K562 (cell line): ENCODE measurements around the gene ARMC9. TPM values are rescaled to one million over a fixed set of nuclear protein-coding genes. Genes with fewer than 3 reads are reported as not detected.
"Not testable (repeated sequence)": the region's sequence is repeated elsewhere in the genome, so short reads cannot be mapped to it uniquely, and the experiment has no call there.

Experiments
- ATAC-seq: fragments of 200-7000 bp; cut with Tn5 transposase; 3 replicates; pipeline ENCODE4 v1.9.1; 2020; ENCODE audit warnings: moderate library complexity
- BruUV-seq: library from RNA; stranded (reverse); fragments of 400-500 nt; replicated peaks from 2 replicates; lab custom pipeline; 2021; lab: Mats Ljungman, UMichigan
- CTCF ChIA-PET: fragments of 300-600 bp; formaldehyde crosslinking; extraction: SDS; loops from one replicate; lab custom pipeline; 2021; ENCODE audit warnings: low intra/inter-chr PET ratio; lab: Yijun Ruan, JAX
- POLR2A ChIA-PET: fragments of 300-600, 350-650 bp; sonication (Branson Sonifier 250); formaldehyde crosslinking; extraction: SDS; loops from one replicate; lab custom pipeline; 2021; ENCODE audit warnings: antibody characterized with exemption, inconsistent platforms; lab: Yijun Ruan, JAX
- DNase-seq, 4 experiments: peaks; one replicate each; pipeline versions ENCODE4 v3.0.0 to v3.0.0-alpha.2; 2011 to 2018; ENCODE audit warnings: low spot score in 3 of 4, mixed read lengths in 3 of 4; ENCODE audit errors: extremely low read depth in 1 of 4
- FAIRE-seq: peaks from 2 replicates; lab custom pipeline; 2011; peaks lifted over from hg19 to GRCh38; lab: Jason Lieb, UNC
- H2AFZ ChIP-seq: 2 replicates; pipeline ENCODE4 v1.6.0; 2011; ENCODE audit warnings: low read depth, low read length, control low read depth, inconsistent platforms
- H3K27ac ChIP-seq: fragments of 200-600 bp; 3 replicates; pipeline ENCODE4 v1.8.0; 2011; ENCODE audit warnings: low read depth, mild to moderate bottlenecking, control low read depth, inconsistent platforms, low read length, moderate library complexity, mixed read lengths; ENCODE audit errors: extremely low read depth
- H3K27me3 ChIP-seq, 2 experiments: fragments of 300-600 bp in 1 of 2; 2 replicates in 1 of 2; 3 replicates in 1 of 2; pipeline versions ENCODE4 v1.6.0 to v1.8.0; 2011; ENCODE audit warnings: inconsistent platforms in 2 of 2, low read length in 2 of 2, mild to moderate bottlenecking in 1 of 2, mixed read lengths in 1 of 2, moderate library complexity in 1 of 2; ENCODE audit not compliant: control insufficient read depth in 2 of 2, insufficient read depth in 2 of 2
- H3K36me3 ChIP-seq: fragments of 300-600 bp; 3 replicates; pipeline ENCODE4 v1.8.0; 2011; ENCODE audit warnings: mild to moderate bottlenecking, low read length, inconsistent platforms; ENCODE audit not compliant: control insufficient read depth, insufficient read depth
- H3K4me1 ChIP-seq, 2 experiments: fragments of 200-600 bp in 1 of 2; replicated peaks in 1 of 2; 2 replicates in 1 of 2; 3 replicates in 1 of 2; pipeline versions ENCODE4 v1.5.1 to v1.8.0; 2011; ENCODE audit warnings: inconsistent platforms in 2 of 2, low read length in 2 of 2, mild to moderate bottlenecking in 1 of 2, mixed read lengths in 1 of 2, moderate library complexity in 1 of 2; ENCODE audit not compliant: control insufficient read depth in 2 of 2, insufficient read depth in 2 of 2
- H3K4me2 ChIP-seq: 2 replicates; pipeline ENCODE4 v1.6.1; 2011; ENCODE audit warnings: low read length, control low read depth, inconsistent platforms, mixed read lengths; ENCODE audit not compliant: insufficient read depth
- H3K4me3 ChIP-seq: fragments of 200-600 bp; sonication (generic), shearing (Covaris generic); 2 replicates; pipeline ENCODE4 v1.5.1; 2016; ENCODE audit warnings: control low read depth, inconsistent platforms
- H3K79me2 ChIP-seq: fragments of 200-600 bp; 3 replicates; pipeline ENCODE4 v1.8.0; 2011; ENCODE audit warnings: low read length, inconsistent platforms; ENCODE audit not compliant: control insufficient read depth, insufficient read depth
- H3K9ac ChIP-seq, 2 experiments: 2 replicates each; pipeline versions ENCODE4 v1.6.0 to v1.6.1; 2011; ENCODE audit warnings: low read depth in 2 of 2, low read length in 2 of 2, control low read depth in 1 of 2, inconsistent platforms in 1 of 2, mild to moderate bottlenecking in 1 of 2, mixed read lengths in 1 of 2; ENCODE audit not compliant: insufficient read depth in 1 of 2
- H3K9me1 ChIP-seq: one replicate; pipeline ENCODE4 v1.6.0; 2011; ENCODE audit warnings: inconsistent platforms, mild to moderate bottlenecking, low read length, moderate library complexity; ENCODE audit not compliant: control insufficient read depth, insufficient read depth
- H3K9me3 ChIP-seq: replicated peaks from 2 replicates; pipeline ENCODE4 v1.5.1; 2011; ENCODE audit warnings: low read depth, low read length, inconsistent platforms; ENCODE audit not compliant: control insufficient read depth, insufficient read depth
- H4K20me1 ChIP-seq: replicated peaks from 2 replicates; pipeline ENCODE4 v1.6.1; 2011; ENCODE audit warnings: low read length, inconsistent platforms, mixed read lengths; ENCODE audit not compliant: control insufficient read depth, insufficient read depth
- RAD21 ChIP-seq, 2 experiments: fragments of 250-450 bp in 1 of 2; fragments of 450-650 bp in 1 of 2; sonication (Bioruptor Pico) in 1 of 2; formaldehyde crosslinking in 1 of 2; IDR thresholded peaks in 1 of 2; conservative IDR thresholded peaks in 1 of 2; 2 replicates each; pipeline versions ENCODE4 v1.4.0 to v1.8.0; 2020 to 2022; ENCODE audit warnings: mild to moderate bottlenecking in 2 of 2, moderate library complexity in 1 of 2
- WGBS: fragments of 100-300 bp; shearing (Covaris generic); methylation state at CpG from one replicate; pipeline ENCODE4 v1.1.6; 2016; ENCODE audit warnings: low coverage, mixed read lengths; ENCODE audit not compliant: insufficient coverage; ENCODE audit errors: missing lambda C conversion rate; 5-methylcytosine and 5-hydroxymethylcytosine counted together
- in situ Hi-C: fragments of 300-500 bp; cut with MboI; formaldehyde crosslinking; loops from 4 replicates; pipeline ENCODE4 v1.15.0; 2018; ENCODE audit warnings: inconsistent platforms, mixed read lengths
- intact Hi-C: fragments of 100-400 bp; cut with micrococcal nuclease; formaldehyde crosslinking; loops from 2 replicates; pipeline ENCODE4 v1.14.2; 2022
- polyA plus RNA-seq, 8 experiments: library from polyadenylated mRNA; depleted of rRNA in 4 of 8; stranded (reverse) in 5 of 8; unstranded in 3 of 8; fragments of >200 nt; fragmentation: Nextera tagmentation in 2 of 8; fragmentation: Illumina TruSeq in 1 of 8; extraction: Ambion mirVana in 2 of 8; extraction: Trizol in 1 of 8; gene quantifications; 2 replicates each; pipeline versions ENCODE4 v1.2.1 to v1.2.3, GENCODE V29; 2011 to 2014; ENCODE audit warnings: inconsistent platforms in 1 of 8, missing spikeins in 1 of 8
- total RNA-seq, 7 experiments: library from RNA; depleted of rRNA in 6 of 7; stranded (reverse); fragments of >200 nt in 6 of 7; fragmentation: Illumina TruSeq in 2 of 7; extraction: Trizol in 2 of 7; gene quantifications; 2 replicates each; pipeline versions ENCODE4 v1.2.1 to v1.2.3, GENCODE V29; 2011 to 2021; ENCODE audit warnings: low replicate concordance in 1 of 7
- TF ChIP-seq, protein P1 (sequence below), 3 experiments: IDR thresholded peaks in 2 of 3; conservative IDR thresholded peaks in 1 of 3; 2 replicates each; pipeline ENCODE4 v1.5.1; 2011 to 2012; ENCODE audit warnings: low read length in 3 of 3, mild to moderate bottlenecking in 3 of 3, control low read depth in 2 of 3, improper control_type of control experiment in 1 of 3, inconsistent platforms in 1 of 3, low read depth in 1 of 3, mixed read lengths in 1 of 3, moderate library complexity in 1 of 3; ENCODE audit not compliant: insufficient read depth in 2 of 3

The ARMC9 gene
- total and polyA plus RNA-seq, 9 of the 15 experiments (the other 6 are each of a cell fraction or from before 2014, with no cell fraction given), result 0.36 to 2.3 (median 1.1) TPM

DNA sequence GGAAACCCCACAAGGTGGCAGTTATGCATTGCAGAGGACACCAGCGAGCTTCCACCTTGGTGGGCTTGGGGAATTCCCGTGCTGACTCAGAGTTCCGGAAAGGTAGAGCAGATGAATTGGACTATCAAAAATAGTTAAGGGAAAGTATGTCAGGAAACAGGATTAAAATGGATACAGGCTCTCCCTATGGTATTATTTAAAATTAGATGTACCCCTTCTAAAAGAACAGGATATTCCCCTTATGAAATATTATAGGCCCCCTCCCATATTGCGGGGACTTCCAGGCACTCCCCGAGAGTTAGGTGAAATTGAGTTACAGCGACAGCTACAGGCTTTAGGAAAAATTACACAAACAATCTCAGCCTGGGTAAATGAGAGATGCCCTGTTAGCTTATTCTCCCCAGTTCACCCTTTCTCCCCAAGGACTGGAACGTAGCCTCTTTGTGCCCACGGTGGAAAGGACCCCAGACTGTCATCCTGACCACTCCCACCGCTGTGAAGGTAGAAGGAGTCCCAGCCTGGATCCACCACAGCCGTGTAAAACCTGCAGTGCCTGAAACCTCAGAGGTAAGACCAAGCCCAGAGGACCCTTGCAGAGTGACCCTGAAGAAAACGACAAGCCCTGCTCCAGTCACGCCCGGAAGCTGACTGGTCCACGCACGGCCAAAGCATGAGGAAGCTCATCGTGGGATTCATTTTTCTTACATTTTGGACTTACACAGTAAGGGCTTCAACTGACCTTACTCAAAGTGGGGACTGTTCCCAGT, 207.4 kb downstream of the ARMC9 start:
- DNase-seq, BruUV-seq, in situ Hi-C loops, H3K4me1 ChIP-seq, ATAC-seq, H4K20me1 ChIP-seq, H3K9me3 ChIP-seq, H3K27ac ChIP-seq, H3K36me3 ChIP-seq, CTCF ChIA-PET, H2AFZ ChIP-seq, FAIRE-seq, H3K79me2 ChIP-seq, H3K9ac ChIP-seq, H3K9me1 ChIP-seq, H3K4me3 ChIP-seq, H3K27me3 ChIP-seq, H3K4me2 ChIP-seq: not testable (repeated sequence)
- POLR2A ChIA-PET, result interaction anchor here (0.9 kb wide), 1 partner anchor 44 kb away, joined by 4 read pairs; no protein-coding TSS in a partner anchor
- WGBS, result 5% methylated on average over 13 of the region's 16 CpGs
- intact Hi-C loops, result loop anchor here (10.0 kb wide), 1 partner anchor 111 kb away; no protein-coding TSS in a partner anchor
- peak in 1 of 2 experiments; percentile 27; a peak in 1 of 4 replicates for TF ChIP-seq RAD21 (CRISPR knock-in tag; conservative IDR thresholded peaks at IDR 0.05 in 1 of 2, IDR thresholded peaks at IDR 0.05 in 1 of 2)
- TF ChIP-seq, protein P1, sequence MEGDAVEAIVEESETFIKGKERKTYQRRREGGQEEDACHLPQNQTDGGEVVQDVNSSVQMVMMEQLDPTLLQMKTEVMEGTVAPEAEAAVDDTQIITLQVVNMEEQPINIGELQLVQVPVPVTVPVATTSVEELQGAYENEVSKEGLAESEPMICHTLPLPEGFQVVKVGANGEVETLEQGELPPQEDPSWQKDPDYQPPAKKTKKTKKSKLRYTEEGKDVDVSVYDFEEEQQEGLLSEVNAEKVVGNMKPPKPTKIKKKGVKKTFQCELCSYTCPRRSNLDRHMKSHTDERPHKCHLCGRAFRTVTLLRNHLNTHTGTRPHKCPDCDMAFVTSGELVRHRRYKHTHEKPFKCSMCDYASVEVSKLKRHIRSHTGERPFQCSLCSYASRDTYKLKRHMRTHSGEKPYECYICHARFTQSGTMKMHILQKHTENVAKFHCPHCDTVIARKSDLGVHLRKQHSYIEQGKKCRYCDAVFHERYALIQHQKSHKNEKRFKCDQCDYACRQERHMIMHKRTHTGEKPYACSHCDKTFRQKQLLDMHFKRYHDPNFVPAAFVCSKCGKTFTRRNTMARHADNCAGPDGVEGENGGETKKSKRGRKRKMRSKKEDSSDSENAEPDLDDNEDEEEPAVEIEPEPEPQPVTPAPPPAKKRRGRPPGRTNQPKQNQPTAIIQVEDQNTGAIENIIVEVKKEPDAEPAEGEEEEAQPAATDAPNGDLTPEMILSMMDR (IDR thresholded peaks at IDR 0.05 in 2 of 3, conservative IDR thresholded peaks at IDR 0.05 in 1 of 3; ENCODE audit: insufficient read depth in 2 of 3, low read depth in 1 of 3, low read length in 3 of 3), result 0 out of 6 replicates have a peak, but pooled peaks of 2 of the 3 experiments have one; percentile 5 to 17

DNA sequence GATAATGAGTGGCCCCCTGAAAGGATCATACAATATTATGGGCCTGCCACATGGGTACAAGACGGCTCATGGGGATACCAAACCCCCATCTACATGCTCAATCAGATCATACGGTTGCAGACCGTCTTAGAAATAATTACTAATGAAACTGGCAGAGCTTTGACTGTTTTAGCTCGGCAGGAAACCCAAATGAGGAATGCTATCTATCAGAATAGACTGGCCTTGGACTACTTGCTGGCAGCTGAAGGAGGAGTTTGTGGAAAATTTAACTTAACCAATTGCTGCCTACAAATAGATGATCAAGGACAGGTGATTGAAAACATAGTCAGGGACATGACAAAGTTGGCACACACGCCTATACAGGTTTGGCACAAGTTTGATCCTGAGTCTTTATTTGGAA, 209.3 kb downstream of the ARMC9 start:
- H3K4me2 ChIP-seq, FAIRE-seq, H3K4me3 ChIP-seq, DNase-seq, H3K27me3 ChIP-seq, H3K9me1 ChIP-seq, H2AFZ ChIP-seq, H3K27ac ChIP-seq, H3K79me2 ChIP-seq, H3K36me3 ChIP-seq, H3K9ac ChIP-seq, ATAC-seq, H3K9me3 ChIP-seq, POLR2A ChIA-PET, in situ Hi-C loops, H4K20me1 ChIP-seq, H3K4me1 ChIP-seq, BruUV-seq: not testable (repeated sequence)
- CTCF ChIA-PET, result interaction anchor here (0.6 kb wide), 1 partner anchor 221 kb away, joined by 4 read pairs; no protein-coding TSS in a partner anchor
- WGBS, result 6% methylated on average over 5 of the region's 5 CpGs
- intact Hi-C loops, result loop anchor here (10.0 kb wide), 1 partner anchor 113 kb away; no protein-coding TSS in a partner anchor
